ENCODE measurements around the gene ADA. TPM values are rescaled to one million over a fixed set of nuclear protein-coding genes. Genes with fewer than 3 reads are reported as not detected.
"Not testable (repeated sequence)": the region's sequence is repeated elsewhere in the genome, so short reads cannot be mapped to it uniquely, and the experiment has no call there.

Gene ADA
- total RNA-seq, 1 donor from 2014 or later: 25.3 TPM

DNA sequence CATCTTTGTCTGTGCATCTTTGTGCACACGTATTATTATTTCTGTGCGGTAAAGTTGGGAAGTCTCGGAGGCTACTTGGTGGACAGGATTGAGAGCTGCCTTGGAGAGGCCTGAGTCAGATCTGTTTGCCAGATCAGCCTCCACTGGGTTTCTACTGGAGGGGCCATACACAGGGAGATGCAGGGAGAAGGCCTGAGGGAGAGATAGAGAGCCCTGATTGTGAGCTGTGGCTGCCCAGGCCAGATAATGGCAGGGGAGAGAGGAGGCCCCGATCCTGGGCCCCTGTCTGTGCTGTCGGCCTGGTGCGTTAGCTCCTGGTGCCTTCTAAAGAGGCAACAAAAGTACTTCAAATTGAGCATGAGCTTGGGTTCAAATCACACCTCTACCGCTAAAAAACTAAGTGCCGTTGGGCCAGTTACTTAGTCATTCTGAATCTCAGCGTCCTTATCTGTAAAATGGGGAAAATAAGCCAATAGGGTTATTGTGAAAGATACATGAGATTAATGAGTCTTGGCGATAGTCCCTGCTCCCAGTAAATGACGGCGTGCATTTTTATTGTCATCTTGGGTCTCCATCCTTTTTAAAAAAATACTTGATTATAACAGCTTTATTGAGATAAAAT lies 27.6 kb upstream of the ADA start:
- Histone ChIP-seq H3K4me1 (no peaks in the 10 kb centered on the region), H3K36me3 (no peaks in the 10 kb centered on the region), H3K27me3 (no peaks in the 10 kb centered on the region), H3K27ac (no peak overlapping the region), H3K9me3 (no peaks in the 10 kb centered on the region), H3K4me3 (no peak overlapping the region)
- intact Hi-C loops (cut with DNase I): no loop called here
- no peak for TF ChIP-seq POLR2AphosphoS5 (IDR thresholded peaks at IDR 0.05; ENCODE audit: insufficient read depth in 1 of 2, low read depth in 1 of 2)
- DNase-seq (ENCODE audit: extremely low spot score in 2 of 2): no peak

DNA sequence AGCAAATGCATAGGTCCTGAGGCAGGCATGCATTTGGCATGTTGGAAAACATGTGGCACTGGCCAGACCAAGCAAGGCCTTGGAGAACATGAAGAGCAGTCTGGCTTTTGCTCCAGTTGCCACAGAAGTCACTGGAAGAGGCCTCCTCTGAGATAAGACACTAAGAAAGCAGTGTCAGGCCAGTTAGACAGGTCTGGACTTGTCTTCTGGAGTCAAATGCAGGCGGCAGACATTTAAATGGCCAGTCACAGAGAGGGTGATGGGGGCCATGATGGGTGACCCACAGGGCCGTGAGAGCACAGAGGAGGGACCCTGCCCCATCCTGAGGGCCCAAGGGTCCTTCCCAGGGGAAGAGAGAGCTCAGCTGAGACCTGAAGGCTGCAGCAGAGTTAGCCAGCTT lies 26.7 kb upstream of the ADA start:
- no peak overlapping the region for H3K27ac ChIP-seq
- H3K4me3 ChIP-seq: no peak overlapping the region
- intact Hi-C loops (cut with DNase I): no loop called here
- DNase-seq (ENCODE audit: extremely low spot score in 2 of 2): no peak
- no peaks in the 10 kb centered on the region for H3K9me3 ChIP-seq
- H3K27me3 ChIP-seq: no peaks in the 10 kb centered on the region
- TF ChIP-seq POLR2A (IDR thresholded peaks at IDR 0.05) (no peak), POLR2AphosphoS5 (IDR thresholded peaks at IDR 0.05; ENCODE audit: insufficient read depth in 1 of 2, low read depth in 1 of 2) (no peak)
- TF ChIP-seq, protein P1, sequence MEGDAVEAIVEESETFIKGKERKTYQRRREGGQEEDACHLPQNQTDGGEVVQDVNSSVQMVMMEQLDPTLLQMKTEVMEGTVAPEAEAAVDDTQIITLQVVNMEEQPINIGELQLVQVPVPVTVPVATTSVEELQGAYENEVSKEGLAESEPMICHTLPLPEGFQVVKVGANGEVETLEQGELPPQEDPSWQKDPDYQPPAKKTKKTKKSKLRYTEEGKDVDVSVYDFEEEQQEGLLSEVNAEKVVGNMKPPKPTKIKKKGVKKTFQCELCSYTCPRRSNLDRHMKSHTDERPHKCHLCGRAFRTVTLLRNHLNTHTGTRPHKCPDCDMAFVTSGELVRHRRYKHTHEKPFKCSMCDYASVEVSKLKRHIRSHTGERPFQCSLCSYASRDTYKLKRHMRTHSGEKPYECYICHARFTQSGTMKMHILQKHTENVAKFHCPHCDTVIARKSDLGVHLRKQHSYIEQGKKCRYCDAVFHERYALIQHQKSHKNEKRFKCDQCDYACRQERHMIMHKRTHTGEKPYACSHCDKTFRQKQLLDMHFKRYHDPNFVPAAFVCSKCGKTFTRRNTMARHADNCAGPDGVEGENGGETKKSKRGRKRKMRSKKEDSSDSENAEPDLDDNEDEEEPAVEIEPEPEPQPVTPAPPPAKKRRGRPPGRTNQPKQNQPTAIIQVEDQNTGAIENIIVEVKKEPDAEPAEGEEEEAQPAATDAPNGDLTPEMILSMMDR (IDR thresholded peaks at IDR 0.05): no peak
- no peaks in the 10 kb centered on the region for H3K4me1 ChIP-seq
- no peaks in the 10 kb centered on the region for H3K36me3 ChIP-seq

DNA sequence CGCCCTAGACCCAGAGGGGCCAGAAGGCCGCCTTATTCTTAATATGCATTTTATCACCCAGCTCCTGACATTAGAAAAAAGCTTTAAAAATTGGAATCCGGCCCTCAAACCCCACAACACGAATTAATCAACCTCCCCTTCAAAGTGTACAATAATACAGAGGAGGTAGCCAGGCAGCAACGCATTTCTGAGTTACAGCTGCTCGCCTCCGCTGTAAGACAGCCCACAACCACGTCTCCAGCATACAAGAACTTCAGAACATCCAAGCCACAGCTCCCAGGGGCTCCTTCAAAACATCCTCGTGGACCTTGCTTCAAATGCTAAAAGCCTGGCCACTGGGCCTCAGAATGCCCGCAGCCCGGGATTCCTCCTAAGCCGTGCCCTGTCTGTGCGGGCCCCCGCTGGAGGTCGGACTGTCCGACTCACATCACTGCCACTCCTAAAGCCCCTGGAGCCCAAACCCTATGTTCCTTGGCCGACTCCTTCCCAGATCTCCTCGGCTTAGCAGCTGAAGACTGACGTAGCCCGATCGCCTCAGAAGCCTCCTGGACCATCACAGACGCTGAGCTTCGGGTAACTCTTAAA lies 20.9 kb upstream of the ADA start:
- intact Hi-C loops (cut with DNase I); H3K36me3 ChIP-seq; H3K9me3 ChIP-seq; DNase-seq (ENCODE audit: extremely low spot score in 2 of 2); H3K27ac ChIP-seq; H3K27me3 ChIP-seq; H3K4me1 ChIP-seq; H3K4me3 ChIP-seq: not testable (repeated sequence)

DNA sequence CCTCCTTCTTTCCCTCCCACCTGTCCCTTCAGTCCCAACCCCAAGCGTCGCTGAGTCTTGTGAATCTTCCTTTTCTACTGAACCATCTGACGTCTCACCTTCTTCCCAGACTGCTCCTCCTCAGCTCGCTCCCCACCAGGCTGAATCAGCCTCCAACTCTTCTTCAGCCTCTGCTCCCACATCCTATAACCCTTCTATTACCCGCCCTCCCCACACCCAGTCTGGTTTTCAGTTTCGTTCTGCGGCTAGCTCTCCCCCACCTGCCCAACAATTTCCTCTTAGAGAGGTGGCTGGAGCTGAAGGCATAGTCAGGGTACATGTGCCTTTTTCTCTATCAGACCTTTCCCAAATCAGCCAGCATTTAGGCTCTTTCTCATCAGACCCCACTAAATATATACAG lies 20.0 kb upstream of the ADA start:
- not testable (repeated sequence) for H3K27ac ChIP-seq

DNA sequence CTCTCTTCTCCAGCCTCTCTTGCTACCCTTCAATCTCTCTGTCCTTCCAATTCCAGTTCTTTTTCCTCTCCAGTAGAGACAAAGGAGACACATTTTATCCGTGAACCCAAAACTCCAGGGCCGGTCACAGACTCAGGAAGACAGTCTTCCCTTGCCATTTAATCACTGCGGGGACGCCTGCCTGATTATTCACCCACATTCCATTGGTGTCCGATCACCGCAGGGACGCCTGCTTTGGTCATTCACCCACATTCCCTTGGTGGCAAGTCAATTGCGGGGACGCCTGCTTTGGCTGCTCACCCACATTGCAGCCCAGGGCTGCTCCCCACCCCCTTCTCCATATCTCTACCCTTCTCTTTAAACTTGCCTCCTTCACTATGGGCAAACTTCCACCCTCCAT lies 19.4 kb upstream of the ADA start:
- intact Hi-C loops (cut with DNase I); H3K36me3 ChIP-seq; DNase-seq (ENCODE audit: extremely low spot score in 2 of 2); H3K4me3 ChIP-seq; H3K27ac ChIP-seq; H3K9me3 ChIP-seq; H3K4me1 ChIP-seq; H3K27me3 ChIP-seq: not testable (repeated sequence)

More for the DNA sequence above, 20.0 kb upstream of the ADA start:
- H3K4me1 ChIP-seq; H3K27me3 ChIP-seq; H3K36me3 ChIP-seq; intact Hi-C loops (cut with DNase I); DNase-seq (ENCODE audit: extremely low spot score in 2 of 2); H3K4me3 ChIP-seq; H3K9me3 ChIP-seq: not testable (repeated sequence)

DNA sequence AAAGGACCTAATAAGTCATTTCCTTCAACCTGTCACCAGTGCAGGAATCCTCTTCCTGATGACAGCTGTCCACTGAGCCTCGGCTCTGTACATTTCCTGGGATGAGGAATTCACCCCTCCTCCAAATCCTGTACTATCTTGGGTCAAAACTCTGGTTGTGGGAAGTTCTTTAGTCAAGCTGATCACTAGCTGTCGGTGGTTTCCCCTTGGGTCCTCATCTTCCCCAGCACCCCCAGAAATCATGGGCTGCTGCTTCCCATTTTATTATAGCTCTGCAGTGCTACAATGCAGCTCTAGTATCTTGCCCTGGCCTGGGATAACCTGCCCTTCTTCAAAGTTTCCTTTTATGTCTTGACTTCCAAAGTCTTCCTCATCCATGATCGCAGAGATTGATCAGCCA lies 14.6 kb upstream of the ADA start:
- intact Hi-C loops (cut with DNase I): no loop called here
- DNase-seq (ENCODE audit: extremely low spot score in 2 of 2): no peak
- TF ChIP-seq POLR2A (IDR thresholded peaks at IDR 0.05) (no peak), POLR2AphosphoS5 (IDR thresholded peaks at IDR 0.05; ENCODE audit: insufficient read depth in 1 of 2, low read depth in 1 of 2) (no peak)
- TF ChIP-seq, protein P1 (IDR thresholded peaks at IDR 0.05): no peak
- no peaks in the 10 kb centered on the region for H3K36me3 ChIP-seq
- H3K4me1 ChIP-seq: no peaks in the 10 kb centered on the region
- H3K9me3 ChIP-seq: no peaks in the 10 kb centered on the region
- H3K27ac ChIP-seq: no peak overlapping the region
- H3K27me3 ChIP-seq: no peaks in the 10 kb centered on the region
- H3K4me3 ChIP-seq: no peak overlapping the region

DNA sequence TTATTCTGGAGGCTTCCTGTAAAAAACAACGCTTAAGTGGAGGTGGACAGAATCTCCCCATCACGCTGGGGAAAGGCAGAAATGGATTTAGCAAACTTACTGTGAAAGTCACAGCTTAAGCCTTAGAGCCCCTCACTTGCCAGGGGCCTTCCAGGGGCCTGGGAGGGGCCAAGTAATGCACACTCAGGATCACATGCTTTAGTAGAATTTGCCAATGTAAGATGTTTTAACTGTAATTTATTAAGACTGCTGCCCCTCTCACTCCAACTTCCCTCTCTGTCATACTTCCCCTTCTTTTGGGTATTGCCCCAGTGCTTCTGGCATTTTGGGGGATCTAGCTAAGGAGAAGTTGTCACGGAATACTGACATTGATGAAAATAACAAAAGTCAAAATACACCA lies 12.6 kb upstream of the ADA start:
- Histone ChIP-seq H3K4me3 (no peak overlapping the region), H3K27me3 (no peaks in the 10 kb centered on the region), H3K36me3 (no peaks in the 10 kb centered on the region), H3K27ac (no peak overlapping the region), H3K4me1 (no peaks in the 10 kb centered on the region), H3K9me3 (no peaks in the 10 kb centered on the region)
- intact Hi-C loops (cut with DNase I): no loop called here
- no peak for DNase-seq (ENCODE audit: extremely low spot score in 2 of 2)
- TF ChIP-seq, protein P1 (IDR thresholded peaks at IDR 0.05): no peak
- TF ChIP-seq POLR2A (IDR thresholded peaks at IDR 0.05): no peak
- TF ChIP-seq POLR2AphosphoS5 (IDR thresholded peaks at IDR 0.05; ENCODE audit: insufficient read depth in 1 of 2, low read depth in 1 of 2): no peak
